Parathyroid adenoma (tissue), 2 donors: ENCODE results near the gene MYZAP.

ENCODE experiments used
- H2AFZ ChIP-seq: fragments of 300-600 bp; sonication (generic); one replicate; pipeline ENCODE4 v1.7.0; 2017; ENCODE audit warnings: antibody characterized with exemption, mild to moderate bottlenecking
- H3K27ac ChIP-seq: fragments of 300-600 bp; sonication (generic); one replicate; pipeline ENCODE4 v1.7.0; 2017
- H3K27me3 ChIP-seq: fragments of 300-600 bp; sonication (generic); one replicate; pipeline ENCODE4 v1.7.0; 2017; ENCODE audit warnings: low read length; ENCODE audit not compliant: control insufficient read depth, insufficient read depth
- H3K36me3 ChIP-seq: fragments of 300-600 bp; sonication (generic); one replicate; pipeline ENCODE4 v1.7.0; 2017; ENCODE audit warnings: low read length; ENCODE audit not compliant: control insufficient read depth, insufficient read depth
- H3K4me1 ChIP-seq: fragments of 300-600 bp; sonication (generic); one replicate; pipeline ENCODE4 v1.7.0; 2017; ENCODE audit warnings: control low read depth
- H3K4me2 ChIP-seq: fragments of 300-600 bp; sonication (generic); one replicate; pipeline ENCODE4 v1.7.0; 2017; ENCODE audit warnings: low read length
- H3K4me3 ChIP-seq: fragments of 300-600 bp; sonication (generic); one replicate; pipeline ENCODE4 v1.7.0; 2017; ENCODE audit warnings: low read depth, low read length
- H3K79me2 ChIP-seq: fragments of 300-600 bp; sonication (generic); one replicate; pipeline ENCODE4 v1.7.0; 2017; ENCODE audit warnings: control low read depth
- H3K9ac ChIP-seq: fragments of 300-600 bp; sonication (generic); one replicate; pipeline ENCODE4 v1.7.0; 2017; ENCODE audit warnings: mild to moderate bottlenecking
- H3K9me3 ChIP-seq: fragments of 300-600 bp; sonication (generic); one replicate; pipeline ENCODE4 v1.7.0; 2017; ENCODE audit warnings: low read length; ENCODE audit not compliant: control insufficient read depth
- TF ChIP-seq, protein P1 (sequence below): fragments of 300-600 bp; sonication (generic); IDR thresholded peaks from one replicate; pipeline ENCODE4 v1.7.0; 2017; ENCODE audit warnings: antibody characterized with exemption, mild to moderate bottlenecking
- donor health status: primary hyperparathyroidism.

Gene MYZAP

DNA sequence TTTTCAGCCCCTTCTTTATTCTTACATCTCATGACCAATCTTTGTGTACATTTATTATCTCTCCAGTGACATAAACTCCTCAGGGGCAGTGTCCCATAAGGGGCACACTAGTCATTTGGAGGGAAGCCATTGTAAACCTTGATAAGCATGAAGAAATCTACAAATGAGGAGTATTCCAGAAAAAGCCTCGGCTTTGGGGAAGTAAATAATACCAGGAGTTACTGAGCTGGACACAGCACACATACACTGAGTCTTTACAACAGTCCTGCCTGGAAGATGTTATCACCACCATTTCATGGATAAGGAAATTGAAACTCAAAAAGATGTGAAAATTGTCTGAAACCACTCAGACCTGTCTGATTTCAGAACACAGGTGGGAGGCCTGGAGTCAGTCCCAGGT lies 99.4 kb downstream of the MYZAP start:
- no peaks in the 10 kb centered on the region for H3K36me3 ChIP-seq

DNA sequence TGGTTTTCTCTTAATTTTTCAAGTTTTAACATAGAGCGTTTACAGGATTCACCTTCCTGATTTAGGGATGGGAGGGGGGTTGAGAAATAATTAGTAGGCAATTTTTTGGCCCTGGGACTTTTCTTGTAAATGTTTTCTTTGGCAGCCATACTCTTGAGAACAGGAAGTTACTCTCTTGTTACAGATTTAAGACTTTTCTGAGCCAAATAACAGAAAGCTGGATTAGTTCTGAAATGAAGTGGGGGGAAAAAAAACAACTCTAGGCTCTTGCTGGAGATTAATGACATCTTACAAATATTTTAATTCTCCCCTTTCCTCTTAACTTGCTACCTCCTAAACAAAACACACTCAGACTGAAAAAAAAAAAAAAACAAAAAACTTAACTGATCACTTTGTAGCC lies 101.0 kb downstream of the MYZAP start:
- Histone ChIP-seq H3K27ac (no peak overlapping the region), H3K9me3 (no peaks in the 10 kb centered on the region)

More for the DNA sequence above, 99.4 kb downstream of the MYZAP start:
- Histone ChIP-seq H3K27me3 (no peaks in the 10 kb centered on the region), H3K9ac (no peak overlapping the region), H3K4me2 (no peak overlapping the region), H2AFZ (no peak overlapping the region), H3K9me3 (no peaks in the 10 kb centered on the region), H3K27ac (no peak overlapping the region), H3K4me3 (no peak overlapping the region), H3K79me2 (no peaks in the 10 kb centered on the region), H3K4me1 (no peaks in the 10 kb centered on the region)
- TF ChIP-seq, protein P1, sequence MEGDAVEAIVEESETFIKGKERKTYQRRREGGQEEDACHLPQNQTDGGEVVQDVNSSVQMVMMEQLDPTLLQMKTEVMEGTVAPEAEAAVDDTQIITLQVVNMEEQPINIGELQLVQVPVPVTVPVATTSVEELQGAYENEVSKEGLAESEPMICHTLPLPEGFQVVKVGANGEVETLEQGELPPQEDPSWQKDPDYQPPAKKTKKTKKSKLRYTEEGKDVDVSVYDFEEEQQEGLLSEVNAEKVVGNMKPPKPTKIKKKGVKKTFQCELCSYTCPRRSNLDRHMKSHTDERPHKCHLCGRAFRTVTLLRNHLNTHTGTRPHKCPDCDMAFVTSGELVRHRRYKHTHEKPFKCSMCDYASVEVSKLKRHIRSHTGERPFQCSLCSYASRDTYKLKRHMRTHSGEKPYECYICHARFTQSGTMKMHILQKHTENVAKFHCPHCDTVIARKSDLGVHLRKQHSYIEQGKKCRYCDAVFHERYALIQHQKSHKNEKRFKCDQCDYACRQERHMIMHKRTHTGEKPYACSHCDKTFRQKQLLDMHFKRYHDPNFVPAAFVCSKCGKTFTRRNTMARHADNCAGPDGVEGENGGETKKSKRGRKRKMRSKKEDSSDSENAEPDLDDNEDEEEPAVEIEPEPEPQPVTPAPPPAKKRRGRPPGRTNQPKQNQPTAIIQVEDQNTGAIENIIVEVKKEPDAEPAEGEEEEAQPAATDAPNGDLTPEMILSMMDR, result no peak

DNA sequence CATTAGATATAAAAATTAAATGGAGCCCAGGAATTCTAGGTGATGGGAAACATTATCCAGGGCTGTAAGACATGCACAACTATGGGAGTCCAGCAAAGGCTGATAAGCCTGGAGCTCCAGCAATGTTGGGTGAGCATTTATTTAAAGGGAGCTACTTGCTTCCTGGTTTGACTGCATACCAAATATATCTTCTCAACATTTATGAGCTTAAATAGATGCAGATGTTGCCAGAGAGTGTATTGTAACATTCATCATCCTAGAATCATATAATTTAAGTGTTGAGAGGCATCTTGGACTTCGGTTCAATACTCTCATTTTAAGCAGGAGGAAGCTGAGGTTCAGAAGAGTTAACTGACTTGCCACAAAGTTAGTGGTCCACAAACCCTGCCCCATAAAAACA lies 102.6 kb downstream of the MYZAP start:
- H3K27me3 ChIP-seq, result no peaks in the 10 kb centered on the region
- H3K9ac ChIP-seq, result no peak overlapping the region
- no peaks in the 10 kb centered on the region for H3K9me3 ChIP-seq
- no peak overlapping the region for H2AFZ ChIP-seq
- no peak overlapping the region for H3K4me2 ChIP-seq
- H3K4me3 ChIP-seq, result no peak overlapping the region
- TF ChIP-seq, protein P1, result no peak
- H3K36me3 ChIP-seq, result no peaks in the 10 kb centered on the region
- H3K27ac ChIP-seq, result no peak overlapping the region
- no peaks in the 10 kb centered on the region for H3K79me2 ChIP-seq
- no peaks in the 10 kb centered on the region for H3K4me1 ChIP-seq

More for the DNA sequence above, 101.0 kb downstream of the MYZAP start:
- no peaks in the 10 kb centered on the region for H3K4me1 ChIP-seq
- H2AFZ ChIP-seq, result no peak overlapping the region
- H3K9ac ChIP-seq, result no peak overlapping the region
- H3K4me2 ChIP-seq, result no peak overlapping the region
- no peaks in the 10 kb centered on the region for H3K27me3 ChIP-seq
- H3K79me2 ChIP-seq, result no peaks in the 10 kb centered on the region
- H3K36me3 ChIP-seq, result no peaks in the 10 kb centered on the region
- H3K4me3 ChIP-seq, result no peak overlapping the region
- TF ChIP-seq, protein P1, result no peak

DNA sequence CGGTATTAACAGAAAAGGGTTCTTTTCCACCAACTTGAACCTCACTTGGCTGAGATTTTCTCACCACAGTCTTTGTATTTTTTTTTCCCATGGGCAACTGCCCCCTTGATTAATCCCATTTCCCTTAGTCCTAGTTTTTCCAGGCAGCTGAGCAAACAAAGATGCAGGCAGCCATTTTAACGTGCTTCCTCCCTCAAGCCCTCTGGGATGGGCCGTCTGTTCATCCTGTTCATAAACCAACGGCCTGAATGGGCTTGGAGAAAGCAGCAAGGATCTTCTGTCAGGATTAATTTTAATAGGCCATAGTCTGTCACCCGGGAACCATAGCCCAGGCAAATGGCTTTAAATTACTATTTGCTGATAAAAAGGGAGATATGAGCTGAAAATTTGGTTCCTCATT lies 104.4 kb downstream of the MYZAP start:
- H2AFZ ChIP-seq, result no peak overlapping the region
- no peak overlapping the region for H3K4me3 ChIP-seq
- no peaks in the 10 kb centered on the region for H3K27me3 ChIP-seq
- no peaks in the 10 kb centered on the region for H3K79me2 ChIP-seq
- H3K36me3 ChIP-seq, result no peaks in the 10 kb centered on the region
- no peaks in the 10 kb centered on the region for H3K9me3 ChIP-seq
- no peaks in the 10 kb centered on the region for H3K4me1 ChIP-seq
- H3K27ac ChIP-seq, result no peak overlapping the region
- no peak overlapping the region for H3K9ac ChIP-seq
- H3K4me2 ChIP-seq, result no peak overlapping the region
- TF ChIP-seq, protein P1, result no peak

DNA sequence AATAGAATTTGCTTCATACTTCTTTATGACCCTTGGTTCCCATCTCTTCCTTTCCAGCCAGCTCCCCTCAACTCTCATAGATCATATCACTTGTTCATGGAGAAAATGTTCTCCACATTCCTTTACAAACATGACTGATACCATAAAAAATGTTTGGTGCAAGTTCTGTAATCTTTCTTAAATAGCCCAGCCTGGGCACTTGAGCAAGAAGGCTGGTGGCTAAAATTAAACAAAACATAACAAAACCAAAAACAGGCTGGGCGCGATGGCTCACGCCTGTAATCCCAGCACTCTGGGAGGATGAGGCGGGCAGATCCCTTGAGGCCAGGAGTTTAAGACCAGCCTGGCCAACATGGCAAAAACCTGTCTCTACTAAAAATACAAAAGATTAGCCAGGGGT lies 105.9 kb downstream of the MYZAP start:
- Histone ChIP-seq H3K4me1 (no peaks in the 10 kb centered on the region), H3K79me2 (no peaks in the 10 kb centered on the region), H3K4me3 (no peak overlapping the region), H3K4me2 (no peak overlapping the region), H3K27ac (no peak overlapping the region), H3K27me3 (no peaks in the 10 kb centered on the region), H3K36me3 (no peaks in the 10 kb centered on the region), H3K9me3 (no peaks in the 10 kb centered on the region), H3K9ac (no peak overlapping the region), H2AFZ (no peak overlapping the region)
- TF ChIP-seq, protein P1, result no peak
